HUES6 (cell line): ENCODE measurements around the gene RS1.

Experiments used
- H3K27ac ChIP-seq: 2 replicates; pipeline ENCODE4 v1.7.0; 2013; ENCODE audit warnings: low read depth, mild to moderate bottlenecking, low read length, inconsistent platforms
- H3K27me3 ChIP-seq: 2 replicates; pipeline ENCODE4 v1.6.1; 2013; ENCODE audit warnings: low read length; ENCODE audit not compliant: control insufficient read depth, insufficient read depth
- H3K36me3 ChIP-seq: 2 replicates; pipeline ENCODE4 v1.6.1; 2013; ENCODE audit warnings: low read length; ENCODE audit not compliant: control insufficient read depth, insufficient read depth
- H3K4me1 ChIP-seq: 2 replicates; pipeline ENCODE4 v1.6.1; 2013; ENCODE audit warnings: low read length; ENCODE audit not compliant: control insufficient read depth, insufficient read depth
- H3K4me3 ChIP-seq: 2 replicates; pipeline ENCODE4 v1.5.1; 2013; ENCODE audit warnings: low read depth, low read length
- H3K9ac ChIP-seq: one replicate; pipeline ENCODE4 v1.6.1; 2013; ENCODE audit warnings: mild to moderate bottlenecking, low read length
- H3K9me3 ChIP-seq: 2 replicates; pipeline ENCODE4 v1.6.1; 2013; ENCODE audit warnings: low read depth, low read length; ENCODE audit not compliant: control insufficient read depth, insufficient read depth

RS1 gene

GRCh38 chrX:18666614-18667013, 5.3 kb downstream of the RS1 start:
- Histone ChIP-seq H3K9me3 (no peaks in the 10 kb centered on the region), H3K27ac (no peak overlapping the region), H3K9ac (no peak overlapping the region), H3K36me3 (no peaks in the 10 kb centered on the region), H3K27me3 (no peaks in the 10 kb centered on the region; the same call in 1 of the 2 replicates), H3K4me3 (no peak overlapping the region), H3K4me1 (0 out of 2 replicates have a peak, but pooled peaks cover 3% of the 10 kb centered on the region)

- Histone ChIP-seq H3K27me3 (no peaks in the 10 kb centered on the region; the same call in 1 of the 2 replicates), H3K27ac (no peak overlapping the region)
These were observed 7.0 kb downstream of the RS1 start for GRCh38 chrX:18664947-18665346.

GRCh38 chrX:18661273-18661672, 10.6 kb downstream of the RS1 start:
- no peaks in the 10 kb centered on the region for H3K36me3 ChIP-seq
- H3K27me3 ChIP-seq: no peaks in the 10 kb centered on the region
- H3K9ac ChIP-seq: no peak overlapping the region
- no peaks in the 10 kb centered on the region for H3K4me1 ChIP-seq
- no peak overlapping the region for H3K4me3 ChIP-seq
- no peaks in the 10 kb centered on the region for H3K9me3 ChIP-seq
- H3K27ac ChIP-seq: no peak overlapping the region

More at GRCh38 chrX:18664947-18665346, 7.0 kb downstream of the RS1 start:
- Histone ChIP-seq H3K9me3 (no peaks in the 10 kb centered on the region), H3K36me3 (no peaks in the 10 kb centered on the region), H3K4me1 (0 out of 2 replicates have a peak, but pooled peaks cover 3% of the 10 kb centered on the region), H3K4me3 (no peak overlapping the region), H3K9ac (no peak overlapping the region)

GRCh38 chrX:18654875-18655836, 16.8 kb downstream of the RS1 start:
- no peak overlapping the region for H3K4me3 ChIP-seq
- H3K9ac ChIP-seq: no peak overlapping the region
- H3K4me1 ChIP-seq: peaks cover 6% of the 10 kb centered on the region
- H3K36me3 ChIP-seq: no peaks in the 10 kb centered on the region
- H3K27me3 ChIP-seq: no peaks in the 10 kb centered on the region
- no peak overlapping the region for H3K27ac ChIP-seq
- H3K9me3 ChIP-seq: no peaks in the 10 kb centered on the region

- Histone ChIP-seq H3K4me3 (no peak overlapping the region), H3K9ac (no peak overlapping the region)
These were observed 19.3 kb downstream of the RS1 start for GRCh38 chrX:18652636-18653035.

GRCh38 chrX:18650662-18651061, 21.2 kb downstream of the RS1 start:
- Histone ChIP-seq H3K9me3 (no peaks in the 10 kb centered on the region), H3K36me3 (no peaks in the 10 kb centered on the region), H3K4me3 (no peak overlapping the region), H3K27me3 (no peaks in the 10 kb centered on the region), H3K27ac (no peak overlapping the region), H3K4me1 (peaks cover 18% of the 10 kb centered on the region), H3K9ac (no peak overlapping the region)

More at GRCh38 chrX:18652636-18653035, 19.3 kb downstream of the RS1 start:
- Histone ChIP-seq H3K4me1 (peaks cover 18% of the 10 kb centered on the region), H3K27me3 (no peaks in the 10 kb centered on the region), H3K27ac (no peak overlapping the region), H3K9me3 (no peaks in the 10 kb centered on the region), H3K36me3 (no peaks in the 10 kb centered on the region)

- peaks cover 15% of the 10 kb centered on the region for H3K4me1 ChIP-seq
- no peaks in the 10 kb centered on the region for H3K36me3 ChIP-seq
- H3K4me3 ChIP-seq: no peak overlapping the region; the same call in 1 of the 2 replicates
- no peaks in the 10 kb centered on the region for H3K9me3 ChIP-seq
- H3K27ac ChIP-seq: no peak overlapping the region
- H3K9ac ChIP-seq: no peak overlapping the region
- H3K27me3 ChIP-seq: no peaks in the 10 kb centered on the region
These were observed 22.4 kb downstream of the RS1 start for GRCh38 chrX:18649498-18649951.

- Histone ChIP-seq H3K4me3 (no peak overlapping the region), H3K36me3 (no peaks in the 10 kb centered on the region), H3K27me3 (no peaks in the 10 kb centered on the region), H3K27ac (no peak overlapping the region), H3K9me3 (no peaks in the 10 kb centered on the region), H3K9ac (no peak overlapping the region), H3K4me1 (peaks cover 15% of the 10 kb centered on the region)
These were observed 24.3 kb downstream of the RS1 start for GRCh38 chrX:18647621-18648020.

GRCh38 chrX:18643853-18644252, 28.1 kb downstream of the RS1 start:
- H3K27ac ChIP-seq: no peak overlapping the region
- H3K9me3 ChIP-seq: no peaks in the 10 kb centered on the region
- H3K36me3 ChIP-seq: no peaks in the 10 kb centered on the region
- peaks cover 11% of the 10 kb centered on the region for H3K4me1 ChIP-seq
- no peak overlapping the region for H3K4me3 ChIP-seq
- H3K9ac ChIP-seq: no peak overlapping the region
- no peaks in the 10 kb centered on the region for H3K27me3 ChIP-seq

GRCh38 chrX:18643243-18643642, 28.7 kb downstream of the RS1 start:
- H3K9ac ChIP-seq: no peak overlapping the region
- no peaks in the 10 kb centered on the region for H3K36me3 ChIP-seq
- no peak overlapping the region for H3K27ac ChIP-seq
- H3K27me3 ChIP-seq: no peaks in the 10 kb centered on the region
- H3K9me3 ChIP-seq: no peaks in the 10 kb centered on the region
- H3K4me1 ChIP-seq: peaks cover 11% of the 10 kb centered on the region
- no peak overlapping the region for H3K4me3 ChIP-seq

GRCh38 chrX:18640686-18641085, 31.2 kb downstream of the RS1 start:
- peak overlapping the region; percentile 26; the same call in 1 of the 2 replicates for H3K4me3 ChIP-seq
- H3K9me3 ChIP-seq: peaks cover 2% of the 10 kb centered on the region; the same call in 1 of the 2 replicates
- H3K9ac ChIP-seq: peak overlapping the region; percentile 21
- H3K4me1 ChIP-seq: peaks cover 11% of the 10 kb centered on the region
- H3K27me3 ChIP-seq: no peaks in the 10 kb centered on the region
- H3K27ac ChIP-seq: no peak overlapping the region
- no peaks in the 10 kb centered on the region for H3K36me3 ChIP-seq
